ENCODE data around the gene GORASP1. TPM values are rescaled to one million over a fixed set of nuclear protein-coding genes. Genes with fewer than 3 reads are reported as not detected.

Gene GORASP1
- 10 to 100 TPM; 30.9 to 32.0 TPM for polyA plus RNA-seq

GRCh38 chr3:39107388-39108199 lies at the start of gene GORASP1, which contains the start of gene TTC21A:
Gene GORASP1 (minus strand): TSS chr3:39107627. CDS start chr3:39107541, 86 bp downstream.
Gene TTC21A (plus strand): TSS chr3:39107680. CDS start chr3:39107838, 158 bp downstream.
- Histone ChIP-seq H3K27me3 (ENCODE audit: control insufficient read depth in 1 of 2, insufficient read depth in 2 of 2, low read length in 2 of 2) (no peaks in the 10 kb centered on the region), H3K4me1 (ENCODE audit: control insufficient read depth in 2 of 2, insufficient read depth in 2 of 2, low read length in 1 of 2) (peaks cover 7 to 14% of the 10 kb centered on the region in 2 donors)
- 1% methylated on average over 50 to 74 of the region's 74 CpGs for WGBS, 2 donors

GRCh38 chr3:39156421-39156820 lies 49.0 kb upstream of the GORASP1 start:
- Histone ChIP-seq H3K9me3 (ENCODE audit: control insufficient read depth in 2 of 2, insufficient read depth in 1 of 2, low read depth in 1 of 2, low read length in 1 of 2) (no peaks in the 10 kb centered on the region), H3K27me3 (ENCODE audit: control insufficient read depth in 1 of 2, insufficient read depth in 2 of 2, low read length in 2 of 2) (no peaks in the 10 kb centered on the region), H3K4me1 (ENCODE audit: control insufficient read depth in 2 of 2, insufficient read depth in 2 of 2, low read length in 1 of 2) (peaks cover 0 to 7% of the 10 kb centered on the region in 2 donors), H3K27ac (ENCODE audit: low read depth in 2 of 2, low read length in 1 of 2) (no peak overlapping the region), H3K4me3 (ENCODE audit: low read depth in 1 of 2, low read length in 2 of 2) (no peak overlapping the region), H3K36me3 (ENCODE audit: control insufficient read depth in 2 of 2, insufficient read depth in 2 of 2, low read length in 1 of 2) (no peaks in the 10 kb centered on the region)
- 73 to 79% methylated on average over 4 of the region's 4 CpGs for WGBS, 2 donors

More at GRCh38 chr3:39107388-39108199, at the start of gene GORASP1, which contains the start of gene TTC21A:
- H3K36me3 ChIP-seq (ENCODE audit: control insufficient read depth in 2 of 2, insufficient read depth in 2 of 2, low read length in 1 of 2) = no peaks in the 10 kb centered on the region
- peak within 1 kb of the TSS; percentile 70 to 94 for H3K4me3 ChIP-seq (ENCODE audit: low read depth in 1 of 2, low read length in 2 of 2)
- H3K9me3 ChIP-seq (ENCODE audit: control insufficient read depth in 2 of 2, insufficient read depth in 1 of 2, low read depth in 1 of 2, low read length in 1 of 2) = no peaks in the 10 kb centered on the region
- H3K27ac ChIP-seq (ENCODE audit: low read depth in 2 of 2, low read length in 1 of 2) = peak within 1 kb of the TSS; percentile 84 to 96

GRCh38 chr3:39154280-39155021 lies 47.0 kb upstream of the GORASP1 start:
- WGBS, 2 donors = 56 to 57% methylated on average over 18 of the region's 18 CpGs
- Histone ChIP-seq H3K9me3 (ENCODE audit: control insufficient read depth in 2 of 2, insufficient read depth in 1 of 2, low read depth in 1 of 2, low read length in 1 of 2) (no peaks in the 10 kb centered on the region), H3K4me1 (ENCODE audit: control insufficient read depth in 2 of 2, insufficient read depth in 2 of 2, low read length in 1 of 2) (peaks cover 7 to 24% of the 10 kb centered on the region in 2 donors), H3K4me3 (ENCODE audit: low read depth in 1 of 2, low read length in 2 of 2) (no peak overlapping the region), H3K27ac (ENCODE audit: low read depth in 2 of 2, low read length in 1 of 2) (peak overlapping the region; percentile 63 to 72), H3K27me3 (ENCODE audit: control insufficient read depth in 1 of 2, insufficient read depth in 2 of 2, low read length in 2 of 2) (no peaks in the 10 kb centered on the region), H3K36me3 (ENCODE audit: control insufficient read depth in 2 of 2, insufficient read depth in 2 of 2, low read length in 1 of 2) (no peaks in the 10 kb centered on the region)

- Histone ChIP-seq H3K4me3 (ENCODE audit: low read depth in 1 of 2, low read length in 2 of 2) (peak overlapping the region; percentile 89 to 99), H3K27me3 (ENCODE audit: control insufficient read depth in 1 of 2, insufficient read depth in 2 of 2, low read length in 2 of 2) (no peaks in the 10 kb centered on the region), H3K36me3 (ENCODE audit: control insufficient read depth in 2 of 2, insufficient read depth in 2 of 2, low read length in 1 of 2) (no peaks in the 10 kb centered on the region), H3K27ac (ENCODE audit: low read depth in 2 of 2, low read length in 1 of 2) (peak overlapping the region; percentile 72 to 99), H3K4me1 (ENCODE audit: control insufficient read depth in 2 of 2, insufficient read depth in 2 of 2, low read length in 1 of 2) (peaks cover 7 to 26% of the 10 kb centered on the region in 2 donors), H3K9me3 (ENCODE audit: control insufficient read depth in 2 of 2, insufficient read depth in 1 of 2, low read depth in 1 of 2, low read length in 1 of 2) (no peaks in the 10 kb centered on the region)
- 24 to 30% methylated on average over 8 to 9 of the region's 9 CpGs for WGBS, 2 donors
Observed at GRCh38 chr3:39153977-39154279, 46.5 kb upstream of the GORASP1 start.

GRCh38 chr3:39150803-39151631 lies 43.6 kb upstream of the GORASP1 start:
- Histone ChIP-seq H3K27me3 (ENCODE audit: control insufficient read depth in 1 of 2, insufficient read depth in 2 of 2, low read length in 2 of 2) (no peaks in the 10 kb centered on the region), H3K4me3 (ENCODE audit: low read depth in 1 of 2, low read length in 2 of 2) (peak overlapping the region; percentile 89 to 99), H3K36me3 (ENCODE audit: control insufficient read depth in 2 of 2, insufficient read depth in 2 of 2, low read length in 1 of 2) (peaks cover 0 to 5% of the 10 kb centered on the region in 2 donors), H3K27ac (ENCODE audit: low read depth in 2 of 2, low read length in 1 of 2) (peak overlapping the region; percentile 99), H3K4me1 (ENCODE audit: control insufficient read depth in 2 of 2, insufficient read depth in 2 of 2, low read length in 1 of 2) (peaks cover 25 to 52% of the 10 kb centered on the region in 2 donors), H3K9me3 (ENCODE audit: control insufficient read depth in 2 of 2, insufficient read depth in 1 of 2, low read depth in 1 of 2, low read length in 1 of 2) (no peaks in the 10 kb centered on the region)
- 17 to 27% methylated on average over 9 of the region's 9 CpGs for WGBS, 2 donors

- H3K9me3 ChIP-seq (ENCODE audit: control insufficient read depth in 2 of 2, insufficient read depth in 1 of 2, low read depth in 1 of 2, low read length in 1 of 2) = no peaks in the 10 kb centered on the region
- peaks cover 0 to 6% of the 10 kb centered on the region in 2 donors for H3K36me3 ChIP-seq (ENCODE audit: control insufficient read depth in 2 of 2, insufficient read depth in 2 of 2, low read length in 1 of 2)
- peak overlapping the region; percentile 99 for H3K27ac ChIP-seq (ENCODE audit: low read depth in 2 of 2, low read length in 1 of 2)
- H3K27me3 ChIP-seq (ENCODE audit: control insufficient read depth in 1 of 2, insufficient read depth in 2 of 2, low read length in 2 of 2) = no peaks in the 10 kb centered on the region
- 51% methylated on average over 5 of the region's 5 CpGs for WGBS, 2 donors
- H3K4me3 ChIP-seq (ENCODE audit: low read depth in 1 of 2, low read length in 2 of 2) = peak overlapping the region; percentile 89 to 99
- peaks cover 25 to 53% of the 10 kb centered on the region in 2 donors for H3K4me1 ChIP-seq (ENCODE audit: control insufficient read depth in 2 of 2, insufficient read depth in 2 of 2, low read length in 1 of 2)
Observed at GRCh38 chr3:39150148-39150802, 42.8 kb upstream of the GORASP1 start.

GRCh38 chr3:39149498-39150147 lies 42.2 kb upstream of the GORASP1 start:
- H3K27ac ChIP-seq (ENCODE audit: low read depth in 2 of 2, low read length in 1 of 2) = peak overlapping the region; percentile 2 to 7
- peaks cover 3 to 11% of the 10 kb centered on the region in 2 donors for H3K36me3 ChIP-seq (ENCODE audit: control insufficient read depth in 2 of 2, insufficient read depth in 2 of 2, low read length in 1 of 2)
- no peaks in the 10 kb centered on the region for H3K9me3 ChIP-seq (ENCODE audit: control insufficient read depth in 2 of 2, insufficient read depth in 1 of 2, low read depth in 1 of 2, low read length in 1 of 2)
- peaks cover 28 to 53% of the 10 kb centered on the region in 2 donors for H3K4me1 ChIP-seq (ENCODE audit: control insufficient read depth in 2 of 2, insufficient read depth in 2 of 2, low read length in 1 of 2)
- no peaks in the 10 kb centered on the region for H3K27me3 ChIP-seq (ENCODE audit: control insufficient read depth in 1 of 2, insufficient read depth in 2 of 2, low read length in 2 of 2)
- H3K4me3 ChIP-seq (ENCODE audit: low read depth in 1 of 2, low read length in 2 of 2) = no peak overlapping the region
- 77% methylated on average over 3 of the region's 3 CpGs for WGBS, 2 donors

- WGBS, 2 donors = 70 to 73% methylated on average over 4 of the region's 4 CpGs
- Histone ChIP-seq H3K4me3 (ENCODE audit: low read depth in 1 of 2, low read length in 2 of 2) (peak overlapping the region in 1 of 2 donors; percentile 3), H3K36me3 (ENCODE audit: control insufficient read depth in 2 of 2, insufficient read depth in 2 of 2, low read length in 1 of 2) (peaks cover 3 to 16% of the 10 kb centered on the region in 2 donors), H3K27ac (ENCODE audit: low read depth in 2 of 2, low read length in 1 of 2) (peak overlapping the region in 1 of 2 donors; percentile 84), H3K4me1 (ENCODE audit: control insufficient read depth in 2 of 2, insufficient read depth in 2 of 2, low read length in 1 of 2) (peaks cover 28 to 53% of the 10 kb centered on the region in 2 donors), H3K27me3 (ENCODE audit: control insufficient read depth in 1 of 2, insufficient read depth in 2 of 2, low read length in 2 of 2) (no peaks in the 10 kb centered on the region), H3K9me3 (ENCODE audit: control insufficient read depth in 2 of 2, insufficient read depth in 1 of 2, low read depth in 1 of 2, low read length in 1 of 2) (no peaks in the 10 kb centered on the region)
Observed at GRCh38 chr3:39149059-39149455, 41.6 kb upstream of the GORASP1 start.
